ENCODE measurements around the gene TGM3.

TGM3 gene

GRCh38 chr20:2361035-2361593 lies 65.3 kb downstream of the TGM3 start:
- no peaks in the 10 kb centered on the region for H3K4me1 ChIP-seq (ENCODE audit: control insufficient read depth in 2 of 2, insufficient read depth in 1 of 2, low read depth in 1 of 2, low read length in 2 of 2)
- H3K27me3 ChIP-seq (ENCODE audit: control insufficient read depth in 3 of 3, insufficient read depth in 3 of 3, low read depth in 1 of 3, low read length in 3 of 3) = peaks cover 0 to 1% (median 0%) of the 10 kb centered on the region in 3 experiments
- no peak overlapping the region for H4K8ac ChIP-seq (ENCODE audit: low read depth, low read length)
- H2AFZ ChIP-seq (ENCODE audit: low read length) = no peak overlapping the region
- H4K91ac ChIP-seq (ENCODE audit: low read depth, low read length, poor library complexity) = no peak overlapping the region
- no peak overlapping the region for H3K4ac ChIP-seq (ENCODE audit: low read length)
- H3K4me2 ChIP-seq (ENCODE audit: insufficient read depth, low read length, poor library complexity, severe bottlenecking) = no peak overlapping the region
- no peak overlapping the region for H3K23ac ChIP-seq (ENCODE audit: low read depth, low read length, poor library complexity)
- no peaks in the 10 kb centered on the region for H3K36me3 ChIP-seq (replicated peaks in 1 of 2; ENCODE audit: control insufficient read depth in 2 of 2, insufficient read depth in 2 of 2, low read length in 2 of 2)
- no peaks in the 10 kb centered on the region for H3K79me1 ChIP-seq (ENCODE audit: low read depth, low read length)
- no peak overlapping the region for H3K18ac ChIP-seq (ENCODE audit: low read length)
- no peak overlapping the region for H2BK12ac ChIP-seq (ENCODE audit: low read length)
- H2BK120ac ChIP-seq (ENCODE audit: low read depth, low read length) = no peak overlapping the region
- no peak overlapping the region for H3K27ac ChIP-seq (replicated peaks; ENCODE audit: low read length)
- DNase-seq (ENCODE audit: low spot score) = no peak
- no peak overlapping the region for H3K14ac ChIP-seq (ENCODE audit: low read length)
- H3K4me3 ChIP-seq (ENCODE audit: low read length in 2 of 2) = no peak overlapping the region
- H2BK15ac ChIP-seq (ENCODE audit: low read length) = no peak overlapping the region
- H3K9me3 ChIP-seq (replicated peaks in 1 of 2; ENCODE audit: control insufficient read depth in 2 of 2, insufficient read depth in 1 of 2, low read depth in 1 of 2, low read length in 2 of 2) = peaks cover 0 to 2% of the 10 kb centered on the region in 2 donors
- H2BK5ac ChIP-seq (ENCODE audit: low read length) = no peak overlapping the region
- no peak overlapping the region for H2AK5ac ChIP-seq (ENCODE audit: low read depth, low read length)
- H3K9ac ChIP-seq (ENCODE audit: low read depth, low read length, poor library complexity) = no peak overlapping the region

- no peak overlapping the region for H3K4ac ChIP-seq (ENCODE audit: low read length)
- H2BK12ac ChIP-seq (ENCODE audit: low read length) = no peak overlapping the region
- H3K27ac ChIP-seq (replicated peaks; ENCODE audit: low read length) = no peak overlapping the region
- no peak overlapping the region for H2AFZ ChIP-seq (ENCODE audit: low read length)
- H3K4me2 ChIP-seq (ENCODE audit: insufficient read depth, low read length, poor library complexity, severe bottlenecking) = no peak overlapping the region
- H3K36me3 ChIP-seq (replicated peaks in 1 of 2; ENCODE audit: control insufficient read depth in 2 of 2, insufficient read depth in 2 of 2, low read length in 2 of 2) = no peaks in the 10 kb centered on the region
- H2BK5ac ChIP-seq (ENCODE audit: low read length) = no peak overlapping the region
- no peak overlapping the region for H3K14ac ChIP-seq (ENCODE audit: low read length)
- no CpG with 5 or more reads among the region's 2 CpGs for WGBS, 2 donors (ENCODE audit: extremely low coverage in 2 of 2, insufficient read length in 2 of 2, insufficient replicate concordance in 1 of 2)
- H3K9me3 ChIP-seq (replicated peaks in 1 of 2; ENCODE audit: control insufficient read depth in 2 of 2, insufficient read depth in 1 of 2, low read depth in 1 of 2, low read length in 2 of 2) = peaks cover 0 to 2% of the 10 kb centered on the region in 2 donors
- H3K9ac ChIP-seq (ENCODE audit: low read depth, low read length, poor library complexity) = no peak overlapping the region
- H2AK5ac ChIP-seq (ENCODE audit: low read depth, low read length) = no peak overlapping the region
- no peak overlapping the region for H2BK15ac ChIP-seq (ENCODE audit: low read length)
- H3K18ac ChIP-seq (ENCODE audit: low read length) = no peak overlapping the region
- no peaks in the 10 kb centered on the region for H3K4me1 ChIP-seq (ENCODE audit: control insufficient read depth in 2 of 2, insufficient read depth in 1 of 2, low read depth in 1 of 2, low read length in 2 of 2)
- H4K8ac ChIP-seq (ENCODE audit: low read depth, low read length) = no peak overlapping the region
- H2BK120ac ChIP-seq (ENCODE audit: low read depth, low read length) = no peak overlapping the region
- no peaks in the 10 kb centered on the region for H3K79me1 ChIP-seq (ENCODE audit: low read depth, low read length)
- no peak overlapping the region for H3K23ac ChIP-seq (ENCODE audit: low read depth, low read length, poor library complexity)
- no peak overlapping the region for H4K91ac ChIP-seq (ENCODE audit: low read depth, low read length, poor library complexity)
- no peak for DNase-seq (ENCODE audit: low spot score)
- H3K4me3 ChIP-seq (ENCODE audit: low read length in 2 of 2) = no peak overlapping the region
- no peaks in the 10 kb centered on the region for H3K27me3 ChIP-seq (ENCODE audit: control insufficient read depth in 3 of 3, insufficient read depth in 3 of 3, low read depth in 1 of 3, low read length in 3 of 3)
Observed at GRCh38 chr20:2363187-2363586, 67.4 kb downstream of the TGM3 start.

- Histone ChIP-seq H3K23ac (ENCODE audit: low read depth, low read length, poor library complexity) (no peak overlapping the region), H3K9ac (ENCODE audit: low read depth, low read length, poor library complexity) (no peak overlapping the region), H3K14ac (ENCODE audit: low read length) (no peak overlapping the region), H3K4me3 (ENCODE audit: low read length in 2 of 2) (no peak overlapping the region), H2BK5ac (ENCODE audit: low read length) (no peak overlapping the region), H3K9me3 (replicated peaks in 1 of 2; ENCODE audit: control insufficient read depth in 2 of 2, insufficient read depth in 1 of 2, low read depth in 1 of 2, low read length in 2 of 2) (peaks cover 0 to 2% of the 10 kb centered on the region in 2 donors), H3K18ac (ENCODE audit: low read length) (no peak overlapping the region), H3K36me3 (replicated peaks in 1 of 2; ENCODE audit: control insufficient read depth in 2 of 2, insufficient read depth in 2 of 2, low read length in 2 of 2) (no peaks in the 10 kb centered on the region), H2BK120ac (ENCODE audit: low read depth, low read length) (no peak overlapping the region), H3K27me3 (ENCODE audit: control insufficient read depth in 3 of 3, insufficient read depth in 3 of 3, low read depth in 1 of 3, low read length in 3 of 3) (no peaks in the 10 kb centered on the region), H2BK12ac (ENCODE audit: low read length) (no peak overlapping the region), H3K79me1 (ENCODE audit: low read depth, low read length) (no peaks in the 10 kb centered on the region), H3K4me2 (ENCODE audit: insufficient read depth, low read length, poor library complexity, severe bottlenecking) (no peak overlapping the region), H3K4me1 (ENCODE audit: control insufficient read depth in 2 of 2, insufficient read depth in 1 of 2, low read depth in 1 of 2, low read length in 2 of 2) (no peaks in the 10 kb centered on the region), H3K27ac (replicated peaks; ENCODE audit: low read length) (no peak overlapping the region), H3K4ac (ENCODE audit: low read length) (no peak overlapping the region), H2AK5ac (ENCODE audit: low read depth, low read length) (no peak overlapping the region), H4K91ac (ENCODE audit: low read depth, low read length, poor library complexity) (no peak overlapping the region), H2BK15ac (ENCODE audit: low read length) (no peak overlapping the region), H2AFZ (ENCODE audit: low read length) (no peak overlapping the region), H4K8ac (ENCODE audit: low read depth, low read length) (no peak overlapping the region)
- no CpG with 5 or more reads among the region's 1 CpG for WGBS, 2 donors (ENCODE audit: extremely low coverage in 2 of 2, insufficient read length in 2 of 2, insufficient replicate concordance in 1 of 2)
- no peak for DNase-seq (ENCODE audit: low spot score)
Observed at GRCh38 chr20:2363587-2363986, 67.8 kb downstream of the TGM3 start.

GRCh38 chr20:2364044-2364443 lies 68.2 kb downstream of the TGM3 start:
- no peak overlapping the region for H3K9ac ChIP-seq (ENCODE audit: low read depth, low read length, poor library complexity)
- no peak overlapping the region for H3K23ac ChIP-seq (ENCODE audit: low read depth, low read length, poor library complexity)
- no peak overlapping the region for H4K91ac ChIP-seq (ENCODE audit: low read depth, low read length, poor library complexity)
- H2AFZ ChIP-seq (ENCODE audit: low read length) = no peak overlapping the region
- H3K18ac ChIP-seq (ENCODE audit: low read length) = no peak overlapping the region
- H3K4me1 ChIP-seq (ENCODE audit: control insufficient read depth in 2 of 2, insufficient read depth in 1 of 2, low read depth in 1 of 2, low read length in 2 of 2) = no peaks in the 10 kb centered on the region
- no peak overlapping the region for H3K4me2 ChIP-seq (ENCODE audit: insufficient read depth, low read length, poor library complexity, severe bottlenecking)
- no peak overlapping the region for H3K27ac ChIP-seq (replicated peaks; ENCODE audit: low read length)
- no peak overlapping the region for H2BK15ac ChIP-seq (ENCODE audit: low read length)
- no peak overlapping the region for H2BK5ac ChIP-seq (ENCODE audit: low read length)
- H3K14ac ChIP-seq (ENCODE audit: low read length) = no peak overlapping the region
- H4K8ac ChIP-seq (ENCODE audit: low read depth, low read length) = no peak overlapping the region
- no peaks in the 10 kb centered on the region for H3K36me3 ChIP-seq (replicated peaks in 1 of 2; ENCODE audit: control insufficient read depth in 2 of 2, insufficient read depth in 2 of 2, low read length in 2 of 2)
- no peak overlapping the region for H2BK12ac ChIP-seq (ENCODE audit: low read length)
- DNase-seq (ENCODE audit: low spot score) = no peak
- H3K4ac ChIP-seq (ENCODE audit: low read length) = no peak overlapping the region
- H2BK120ac ChIP-seq (ENCODE audit: low read depth, low read length) = no peak overlapping the region
- no peaks in the 10 kb centered on the region for H3K79me1 ChIP-seq (ENCODE audit: low read depth, low read length)
- no CpG with 5 or more reads among the region's 4 CpGs for WGBS, 2 donors (ENCODE audit: extremely low coverage in 2 of 2, insufficient read length in 2 of 2, insufficient replicate concordance in 1 of 2)
- no peak overlapping the region for H3K4me3 ChIP-seq (ENCODE audit: low read length in 2 of 2)
- no peak overlapping the region for H2AK5ac ChIP-seq (ENCODE audit: low read depth, low read length)
- H3K9me3 ChIP-seq (replicated peaks in 1 of 2; ENCODE audit: control insufficient read depth in 2 of 2, insufficient read depth in 1 of 2, low read depth in 1 of 2, low read length in 2 of 2) = peaks cover 0 to 2% of the 10 kb centered on the region in 2 donors
- no peaks in the 10 kb centered on the region for H3K27me3 ChIP-seq (ENCODE audit: control insufficient read depth in 3 of 3, insufficient read depth in 3 of 3, low read depth in 1 of 3, low read length in 3 of 3)
